MM.1S (cell line): ENCODE measurements around the gene JAG1.

Experiments used
- DNase-seq: peaks from one replicate; pipeline ENCODE4 v3.0.0-alpha.2; 2015
- H2AFZ ChIP-seq: fragments of 300-600 bp; sonication (generic); 2 replicates; pipeline ENCODE4 v1.6.0; 2016; ENCODE audit warnings: antibody characterized with exemption, low read length
- H3F3A ChIP-seq: fragments of 300-600 bp; sonication (generic); 2 replicates; pipeline ENCODE4 v1.6.1; 2016; ENCODE audit warnings: mild to moderate bottlenecking, antibody characterized with exemption, low read length, moderate library complexity, mixed read lengths; ENCODE audit not compliant: insufficient read depth
- H3K27ac ChIP-seq: fragments of 300-600 bp; sonication (generic); 2 replicates; pipeline ENCODE4 v1.5.1; 2016; ENCODE audit warnings: mild to moderate bottlenecking, low read length
- H3K27me3 ChIP-seq: fragments of 300-600 bp; sonication (generic); replicated peaks from 2 replicates; pipeline ENCODE4 v1.6.0; 2016; ENCODE audit warnings: low read length; ENCODE audit not compliant: insufficient read depth
- H3K36me3 ChIP-seq: fragments of 300-600 bp; sonication (generic); replicated peaks from 2 replicates; pipeline ENCODE4 v1.6.1; 2016; ENCODE audit warnings: mild to moderate bottlenecking, low read length, mixed read lengths; ENCODE audit not compliant: insufficient read depth
- H3K4me1 ChIP-seq: fragments of 300-600 bp; sonication (generic); 2 replicates; pipeline ENCODE4 v1.6.1; 2016; ENCODE audit warnings: low read length, mixed read lengths
- H3K4me2 ChIP-seq: fragments of 300-600 bp; sonication (generic); 2 replicates; pipeline ENCODE4 v1.6.0; 2016; ENCODE audit warnings: low read depth, low read length
- H3K4me3 ChIP-seq: fragments of 300-600 bp; sonication (generic); 2 replicates; pipeline ENCODE4 v1.5.1; 2016; ENCODE audit warnings: low read length, mixed read lengths
- H3K79me2 ChIP-seq: fragments of 300-600 bp; sonication (generic); 2 replicates; pipeline ENCODE4 v1.6.1; 2016; ENCODE audit warnings: mixed run types, low read length, mixed read lengths
- H3K9ac ChIP-seq: fragments of 300-600 bp; sonication (generic); 2 replicates; pipeline ENCODE4 v1.6.1; 2016; ENCODE audit warnings: low read length, mixed read lengths
- H3K9me2 ChIP-seq: fragments of 300-600 bp; sonication (generic); replicated peaks from 2 replicates; pipeline ENCODE4 v1.6.1; 2016; ENCODE audit warnings: mild to moderate bottlenecking, low read length, mixed read lengths; ENCODE audit not compliant: insufficient read depth
- H3K9me3 ChIP-seq: fragments of 300-600 bp; sonication (generic); replicated peaks from 2 replicates; pipeline ENCODE4 v1.6.1; 2016; ENCODE audit warnings: mild to moderate bottlenecking, low read length, mixed read lengths; ENCODE audit not compliant: insufficient read depth
- H4K20me1 ChIP-seq: fragments of 300-600 bp; sonication (generic); 2 replicates; pipeline ENCODE4 v1.6.1; 2016; ENCODE audit warnings: mild to moderate bottlenecking, low read length, moderate library complexity, mixed read lengths; ENCODE audit not compliant: insufficient read depth
- EZH2 ChIP-seq: fragments of 300-600 bp; sonication (generic); optimal IDR thresholded peaks from 2 replicates; pipeline ENCODE3; 2017; ENCODE audit warnings: low read depth, mild to moderate bottlenecking, antibody characterized with exemption, low read length, mixed read lengths
- EZH2phosphoT487 ChIP-seq: fragments of 300-600 bp; sonication (generic); IDR thresholded peaks from 2 replicates; pipeline ENCODE4 v1.6.1; 2018; ENCODE audit warnings: antibody characterized with exemption, low read length
- TF ChIP-seq, protein P1 (sequence below): fragments of 300-600 bp; sonication (generic); IDR thresholded peaks from 2 replicates; pipeline ENCODE4 v1.5.1; 2016; ENCODE audit warnings: antibody characterized with exemption, low read length, mixed read lengths

The JAG1 gene

DNA sequence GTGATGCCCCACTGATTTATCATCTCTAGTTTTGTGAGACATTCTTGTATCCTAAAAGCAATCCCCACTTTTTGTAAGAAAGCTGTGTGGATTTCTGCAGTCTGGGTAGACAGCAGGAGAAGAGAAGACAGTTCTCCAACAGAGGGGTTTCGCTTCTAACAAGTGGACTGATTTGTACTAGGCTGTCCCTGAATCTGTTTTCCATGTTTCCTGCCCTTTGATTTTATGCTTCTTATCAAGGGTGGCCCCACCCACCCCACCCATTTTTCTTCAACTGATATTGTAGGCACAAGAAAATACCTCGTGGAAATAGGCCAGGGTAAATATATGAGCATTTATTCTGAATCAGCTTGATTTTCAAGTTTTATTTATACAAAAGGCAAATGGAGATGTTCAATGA, 25.7 kb upstream of the JAG1 start:
- DNase-seq: no peak

DNA sequence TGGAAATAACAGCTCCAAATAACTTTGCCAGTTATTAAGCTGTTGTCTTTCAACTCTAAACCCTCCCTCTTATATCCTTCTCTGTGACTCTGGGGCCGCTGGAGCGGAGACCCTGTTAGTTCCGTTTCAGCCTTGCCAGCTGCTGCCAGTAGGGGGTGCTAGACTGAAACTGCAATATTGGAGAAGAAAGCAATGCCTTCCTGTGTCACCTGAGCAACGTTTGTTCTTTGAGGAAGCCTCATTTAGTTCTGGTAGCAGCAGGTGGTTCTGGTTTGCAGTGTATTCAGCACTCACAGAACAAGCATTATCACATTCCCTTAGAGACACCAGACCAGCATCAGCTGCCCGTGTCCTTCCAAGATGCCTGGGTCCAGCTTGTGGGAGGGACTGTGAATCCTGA, 22.9 kb upstream of the JAG1 start:
- Histone ChIP-seq H3K9me2 (no peaks in the 10 kb centered on the region), H3K79me2 (no peaks in the 10 kb centered on the region), H3K9ac (no peak overlapping the region), H3F3A (no peaks in the 10 kb centered on the region), H3K36me3 (no peaks in the 10 kb centered on the region), H3K27me3 (no peaks in the 10 kb centered on the region), H4K20me1 (no peaks in the 10 kb centered on the region), H3K4me2 (no peak overlapping the region), H3K27ac (no peak overlapping the region), H3K4me3 (no peak overlapping the region), H2AFZ (no peak overlapping the region), H3K4me1 (no peaks in the 10 kb centered on the region), H3K9me3 (no peaks in the 10 kb centered on the region)
- no peak for DNase-seq
- TF ChIP-seq EZH2phosphoT487: no peak
- TF ChIP-seq, protein P1, sequence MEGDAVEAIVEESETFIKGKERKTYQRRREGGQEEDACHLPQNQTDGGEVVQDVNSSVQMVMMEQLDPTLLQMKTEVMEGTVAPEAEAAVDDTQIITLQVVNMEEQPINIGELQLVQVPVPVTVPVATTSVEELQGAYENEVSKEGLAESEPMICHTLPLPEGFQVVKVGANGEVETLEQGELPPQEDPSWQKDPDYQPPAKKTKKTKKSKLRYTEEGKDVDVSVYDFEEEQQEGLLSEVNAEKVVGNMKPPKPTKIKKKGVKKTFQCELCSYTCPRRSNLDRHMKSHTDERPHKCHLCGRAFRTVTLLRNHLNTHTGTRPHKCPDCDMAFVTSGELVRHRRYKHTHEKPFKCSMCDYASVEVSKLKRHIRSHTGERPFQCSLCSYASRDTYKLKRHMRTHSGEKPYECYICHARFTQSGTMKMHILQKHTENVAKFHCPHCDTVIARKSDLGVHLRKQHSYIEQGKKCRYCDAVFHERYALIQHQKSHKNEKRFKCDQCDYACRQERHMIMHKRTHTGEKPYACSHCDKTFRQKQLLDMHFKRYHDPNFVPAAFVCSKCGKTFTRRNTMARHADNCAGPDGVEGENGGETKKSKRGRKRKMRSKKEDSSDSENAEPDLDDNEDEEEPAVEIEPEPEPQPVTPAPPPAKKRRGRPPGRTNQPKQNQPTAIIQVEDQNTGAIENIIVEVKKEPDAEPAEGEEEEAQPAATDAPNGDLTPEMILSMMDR: peak; percentile 46

More for the DNA sequence above, 25.7 kb upstream of the JAG1 start:
- no peak overlapping the region for H3K4me3 ChIP-seq
- no peaks in the 10 kb centered on the region for H3K9me2 ChIP-seq
- no peak overlapping the region for H3K4me2 ChIP-seq
- no peak overlapping the region for H3K9ac ChIP-seq
- no peaks in the 10 kb centered on the region for H3K4me1 ChIP-seq
- no peak overlapping the region for H3K27ac ChIP-seq
- no peaks in the 10 kb centered on the region for H3K79me2 ChIP-seq
- H3K36me3 ChIP-seq: no peaks in the 10 kb centered on the region
- H3K27me3 ChIP-seq: no peaks in the 10 kb centered on the region
- H3K9me3 ChIP-seq: no peaks in the 10 kb centered on the region
- no peak for TF ChIP-seq EZH2phosphoT487
- TF ChIP-seq, protein P1: no peak
- no peak for TF ChIP-seq EZH2
- H2AFZ ChIP-seq: no peak overlapping the region
- H4K20me1 ChIP-seq: no peaks in the 10 kb centered on the region
- H3F3A ChIP-seq: no peaks in the 10 kb centered on the region

DNA sequence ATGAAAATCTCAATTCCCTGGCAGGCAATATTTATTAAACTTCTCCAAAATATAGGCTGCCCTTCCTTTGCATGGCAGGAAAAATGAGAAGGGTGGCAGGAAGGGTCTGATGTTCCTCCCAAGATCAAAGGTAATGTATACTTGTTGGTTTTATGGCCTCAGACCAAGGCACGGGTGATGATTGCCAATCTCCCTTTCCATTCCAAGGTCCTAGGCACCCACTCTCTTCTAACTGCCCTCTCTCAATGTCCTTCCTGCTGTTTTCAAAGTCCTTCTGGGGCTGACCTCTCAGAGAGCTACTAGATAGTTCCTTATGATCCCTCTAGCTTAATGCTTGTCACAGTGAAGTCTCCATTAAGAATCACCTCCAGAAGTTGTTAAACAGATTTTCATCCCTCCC, 15.6 kb upstream of the JAG1 start:
- Histone ChIP-seq H3K27ac (no peak overlapping the region), H3K9ac (no peak overlapping the region), H2AFZ (no peak overlapping the region), H3K4me2 (no peak overlapping the region), H3K4me1 (no peaks in the 10 kb centered on the region), H3K4me3 (no peak overlapping the region), H4K20me1 (no peaks in the 10 kb centered on the region), H3K9me2 (no peaks in the 10 kb centered on the region), H3F3A (no peaks in the 10 kb centered on the region), H3K27me3 (no peaks in the 10 kb centered on the region), H3K79me2 (no peaks in the 10 kb centered on the region), H3K9me3 (no peaks in the 10 kb centered on the region), H3K36me3 (no peaks in the 10 kb centered on the region)
- DNase-seq: no peak
- TF ChIP-seq, protein P1: no peak
- no peak for TF ChIP-seq EZH2phosphoT487
- no peak for TF ChIP-seq EZH2
